Type B pancreatic cell (in vitro differentiated cells): ENCODE measurements around the gene MGAM2. TPM values are rescaled to one million over a fixed set of nuclear protein-coding genes. Genes with fewer than 3 reads are reported as not detected.
A peak's percentile ranks its signal among the peaks of the same experiment; 100 is the strongest.

Experiments
- DNase-seq: peaks from one replicate; pipeline ENCODE4 v3.0.0; 2021; ENCODE audit warnings: mixed read lengths; ENCODE audit not compliant: unreplicated experiment; ENCODE audit errors: extremely low spot score
- H3K27ac Mint-ChIP-seq: 2 replicates; pipeline ENCODE4 v1.8.0; 2021; ENCODE audit warnings: mild to moderate bottlenecking, mixed read lengths
- H3K27me3 Mint-ChIP-seq: 2 replicates; pipeline ENCODE4 v1.8.0; 2021; ENCODE audit warnings: mixed read lengths
- H3K36me3 Mint-ChIP-seq: 2 replicates; pipeline ENCODE4 v1.8.0; 2021; ENCODE audit warnings: mixed read lengths
- H3K4me1 Mint-ChIP-seq: one replicate; pipeline ENCODE4 v1.8.0; 2021; ENCODE audit warnings: mixed read lengths; ENCODE audit not compliant: unreplicated experiment
- H3K4me3 Mint-ChIP-seq: 2 replicates; pipeline ENCODE4 v1.8.0; 2021; ENCODE audit warnings: mild to moderate bottlenecking, mixed read lengths
- H3K9me3 Mint-ChIP-seq: 2 replicates; pipeline ENCODE4 v1.8.0; 2021; ENCODE audit warnings: mixed read lengths
- CTCF ChIP-seq: fragments of 200-600 bp; sonication (generic); conservative IDR thresholded peaks from 2 replicates; pipeline ENCODE4 v1.5.0; 2021; ENCODE audit warnings: antibody characterized with exemption, mild to moderate bottlenecking
- long read RNA-seq: library from polyadenylated mRNA; unstranded; transcript quantifications from one replicate; pipeline ENCODE4 v2.0.0, GENCODE V29; 2020
- total RNA-seq: library from RNA; stranded (reverse); gene quantifications from 2 replicates; pipeline ENCODE4 v1.2.1, GENCODE V29; 2021; ENCODE audit warnings: low replicate concordance

MGAM2 gene
- total RNA-seq: 5.9 and 9.7 TPM in 2 replicates
- long read RNA-seq, partial matches to known transcripts: 2 of 8 reads
- long read RNA-seq, other reads (novel, unspliced or antisense): 4 of 8 reads

GRCh38 chr7:142111499-142111898 lies at the start of gene MGAM2:
TSS of gene MGAM2 (plus strand) at chr7:142111718. CDS start at chr7:142116874, 5,156 bp downstream.
- no peak for DNase-seq
- peaks cover 7% of the 10 kb centered on the region for H3K27me3 Mint-ChIP-seq
- peak within 1 kb of the TSS; percentile 75 for H3K27ac Mint-ChIP-seq
- H3K4me3 Mint-ChIP-seq: peak within 1 kb of the TSS; percentile 58
- H3K36me3 Mint-ChIP-seq: no peaks in the 10 kb centered on the region
- TF ChIP-seq CTCF: no peak
- H3K9me3 Mint-ChIP-seq: no peaks in the 10 kb centered on the region
- H3K4me1 Mint-ChIP-seq: no peaks in the 10 kb centered on the region

DNA sequence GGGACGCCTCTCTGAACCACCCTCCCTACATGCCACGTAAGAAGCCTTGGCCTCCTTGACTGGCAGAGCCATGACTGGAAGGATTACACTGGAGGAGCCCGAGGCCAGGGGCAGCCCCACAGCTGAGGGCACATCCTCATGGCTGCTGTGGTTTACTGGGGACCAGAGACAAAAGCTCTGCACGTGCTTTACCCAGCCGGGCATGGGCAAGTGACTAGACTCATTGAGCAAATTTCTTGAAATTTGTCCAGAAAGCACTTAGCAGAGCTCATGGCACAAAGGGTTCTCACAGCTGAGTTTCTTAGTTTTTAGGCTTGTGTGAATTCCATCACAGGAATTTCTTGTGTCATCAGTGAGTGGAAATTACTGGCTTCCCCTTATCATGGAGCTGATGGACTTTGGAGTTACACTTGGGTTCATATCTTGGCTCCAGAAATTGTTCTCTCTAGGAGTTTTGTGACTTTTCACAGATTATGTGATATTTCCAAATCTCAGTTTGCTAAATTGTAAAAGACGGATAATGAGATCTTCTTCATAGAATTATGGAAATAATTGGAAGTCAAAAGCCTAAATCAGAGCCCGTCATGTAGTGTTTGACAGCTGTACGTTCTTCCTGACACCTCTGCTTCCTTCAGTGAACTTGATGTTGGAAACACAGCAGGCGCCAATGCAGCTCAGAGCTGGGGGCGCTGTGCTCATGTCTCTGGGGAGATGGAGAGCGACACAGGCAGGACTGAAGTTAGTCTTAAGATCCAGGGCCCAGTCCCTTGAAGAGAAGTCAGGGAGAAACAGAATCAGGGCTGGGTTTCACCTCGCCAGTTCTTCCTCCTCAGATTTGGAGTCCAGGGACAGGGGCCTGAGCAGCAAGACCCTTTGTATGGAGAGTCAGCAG lies 47.7 kb upstream of the MGAM2 start:
- Mint-ChIP-seq H3K36me3 (no peaks in the 10 kb centered on the region), H3K9me3 (no peaks in the 10 kb centered on the region), H3K27ac (no peak overlapping the region), H3K27me3 (peaks cover 3% of the 10 kb centered on the region), H3K4me3 (no peak overlapping the region), H3K4me1 (no peaks in the 10 kb centered on the region)
- no peak for DNase-seq
- no peak for TF ChIP-seq CTCF

DNA sequence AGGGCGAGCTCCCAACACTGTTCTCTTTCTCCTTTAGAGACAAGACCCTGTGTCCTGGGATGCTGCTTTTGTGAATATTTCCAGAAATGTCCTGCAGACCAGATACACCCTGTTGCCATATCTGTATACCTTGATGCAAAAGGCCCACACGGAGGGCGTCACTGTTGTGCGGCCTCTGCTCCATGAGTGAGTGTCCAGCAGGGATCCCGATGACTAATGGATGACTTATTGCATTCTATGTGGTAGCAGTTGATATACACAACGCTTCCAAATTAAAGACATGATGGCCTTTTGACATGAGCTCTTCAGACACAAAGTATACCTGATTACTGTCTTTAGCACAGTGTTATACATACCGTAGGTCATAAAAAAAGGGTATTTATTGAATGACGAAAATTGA lies 45.0 kb upstream of the MGAM2 start:
- Mint-ChIP-seq H3K36me3 (no peaks in the 10 kb centered on the region), H3K27ac (no peak overlapping the region), H3K4me3 (no peak overlapping the region), H3K27me3 (peaks cover under 1% of the 10 kb centered on the region), H3K9me3 (no peaks in the 10 kb centered on the region), H3K4me1 (no peaks in the 10 kb centered on the region)
- no peak for DNase-seq
- TF ChIP-seq CTCF: no peak

GRCh38 chr7:142077762-142078161 lies 33.8 kb upstream of the MGAM2 start:
- no peak for DNase-seq
- Mint-ChIP-seq H3K36me3 (no peaks in the 10 kb centered on the region), H3K27ac (no peak overlapping the region), H3K9me3 (no peaks in the 10 kb centered on the region), H3K4me3 (no peak overlapping the region), H3K4me1 (no peaks in the 10 kb centered on the region), H3K27me3 (no peaks in the 10 kb centered on the region)
- TF ChIP-seq CTCF: no peak

GRCh38 chr7:142083605-142084004 lies 27.9 kb upstream of the MGAM2 start:
- no peak for TF ChIP-seq CTCF
- no peak for DNase-seq
- H3K4me1 Mint-ChIP-seq: no peaks in the 10 kb centered on the region
- no peaks in the 10 kb centered on the region for H3K36me3 Mint-ChIP-seq
- no peaks in the 10 kb centered on the region for H3K27me3 Mint-ChIP-seq
- no peaks in the 10 kb centered on the region for H3K9me3 Mint-ChIP-seq
- no peak overlapping the region for H3K4me3 Mint-ChIP-seq
- no peak overlapping the region for H3K27ac Mint-ChIP-seq
